Measurements from ENCODE around the gene TADA2B.

The TADA2B gene

GRCh38 chr4:7019367-7019766 lies 23.8 kb upstream of the TADA2B start:
- DNase-seq: no peak

- no peak for DNase-seq
These were observed 22.9 kb upstream of the TADA2B start for GRCh38 chr4:7020290-7020689.

GRCh38 chr4:7020856-7021255 lies 22.3 kb upstream of the TADA2B start:
- no peak for DNase-seq

- DNase-seq: no peak
These were observed 21.8 kb upstream of the TADA2B start for GRCh38 chr4:7021355-7021754.

- no peak for DNase-seq
These were observed 21.1 kb upstream of the TADA2B start for GRCh38 chr4:7021930-7022664.

GRCh38 chr4:7023486-7023885 lies 19.7 kb upstream of the TADA2B start:
- DNase-seq: no peak

GRCh38 chr4:7023901-7024300 lies 19.3 kb upstream of the TADA2B start:
- DNase-seq: no peak

- DNase-seq: no peak
These were observed 18.8 kb upstream of the TADA2B start for GRCh38 chr4:7024336-7024890.

- no peak for DNase-seq
These were observed 18.1 kb upstream of the TADA2B start for GRCh38 chr4:7025040-7025602.

GRCh38 chr4:7026107-7026506 lies 17.1 kb upstream of the TADA2B start:
- DNase-seq: no peak

- DNase-seq: no peak
These were observed 15.9 kb upstream of the TADA2B start for GRCh38 chr4:7027284-7027683.

- no peak for DNase-seq
These were observed 15.3 kb upstream of the TADA2B start for GRCh38 chr4:7027913-7028312.

- DNase-seq: no peak
These were observed 14.0 kb upstream of the TADA2B start for GRCh38 chr4:7029212-7029611.

GRCh38 chr4:7029921-7030320 lies 13.3 kb upstream of the TADA2B start:
- DNase-seq: no peak

GRCh38 chr4:7030856-7031255 lies 12.3 kb upstream of the TADA2B start:
- DNase-seq: no peak

GRCh38 chr4:7031558-7032449 lies 11.4 kb upstream of the TADA2B start:
- no peak for DNase-seq

GRCh38 chr4:7032596-7032995 lies 10.6 kb upstream of the TADA2B start:
- DNase-seq: no peak

GRCh38 chr4:7034262-7035081 lies 8.7 kb upstream of the TADA2B start:
- peak; percentile 24 to 33 for DNase-seq

- DNase-seq: no peak
These were observed 5.7 kb upstream of the TADA2B start for GRCh38 chr4:7037425-7037824.

GRCh38 chr4:7040765-7041164 lies 2.4 kb upstream of the TADA2B start:
- DNase-seq: no peak

- no peak for DNase-seq
These were observed 1.9 kb upstream of the TADA2B start for GRCh38 chr4:7041246-7041645.

- peak; percentile 31 to 38 for DNase-seq
These were observed 1.2 kb upstream of the TADA2B start for GRCh38 chr4:7041801-7042502.

All from SHP77 (cell line).